K562 (cell line): ENCODE results near the gene EVPL. TPM values are rescaled to one million over a fixed set of nuclear protein-coding genes. Genes with fewer than 3 reads are reported as not detected.

Experiments
- ATAC-seq: fragments of 200-7000 bp; cut with Tn5 transposase; 3 replicates; pipeline ENCODE4 v1.9.1; 2020; ENCODE audit warnings: moderate library complexity
- BruUV-seq: library from RNA; stranded (reverse); fragments of 400-500 nt; replicated peaks from 2 replicates; lab custom pipeline; 2021; lab: Mats Ljungman, UMichigan
- CTCF ChIA-PET: fragments of 300-600 bp; formaldehyde crosslinking; extraction: SDS; loops from one replicate; lab custom pipeline; 2021; ENCODE audit warnings: low intra/inter-chr PET ratio; lab: Yijun Ruan, JAX
- POLR2A ChIA-PET: fragments of 300-600, 350-650 bp; sonication (Branson Sonifier 250); formaldehyde crosslinking; extraction: SDS; loops from one replicate; lab custom pipeline; 2021; ENCODE audit warnings: antibody characterized with exemption, inconsistent platforms; lab: Yijun Ruan, JAX
- DNase-seq, 4 experiments: peaks; one replicate each; pipeline versions ENCODE4 v3.0.0 to v3.0.0-alpha.2; 2011 to 2018; ENCODE audit warnings: low spot score in 3 of 4, mixed read lengths in 3 of 4; ENCODE audit errors: extremely low read depth in 1 of 4
- FAIRE-seq: peaks from 2 replicates; lab custom pipeline; 2011; peaks lifted over from hg19 to GRCh38; lab: Jason Lieb, UNC
- H2AFZ ChIP-seq: 2 replicates; pipeline ENCODE4 v1.6.0; 2011; ENCODE audit warnings: low read depth, low read length, control low read depth, inconsistent platforms
- H3K27ac ChIP-seq: fragments of 200-600 bp; 3 replicates; pipeline ENCODE4 v1.8.0; 2011; ENCODE audit warnings: low read depth, mild to moderate bottlenecking, control low read depth, inconsistent platforms, low read length, moderate library complexity, mixed read lengths; ENCODE audit errors: extremely low read depth
- H3K27me3 ChIP-seq, 2 experiments: fragments of 300-600 bp in 1 of 2; 2 replicates in 1 of 2; 3 replicates in 1 of 2; pipeline versions ENCODE4 v1.6.0 to v1.8.0; 2011; ENCODE audit warnings: inconsistent platforms in 2 of 2, low read length in 2 of 2, mild to moderate bottlenecking in 1 of 2, mixed read lengths in 1 of 2, moderate library complexity in 1 of 2; ENCODE audit not compliant: control insufficient read depth in 2 of 2, insufficient read depth in 2 of 2
- H3K36me3 ChIP-seq: fragments of 300-600 bp; 3 replicates; pipeline ENCODE4 v1.8.0; 2011; ENCODE audit warnings: mild to moderate bottlenecking, low read length, inconsistent platforms; ENCODE audit not compliant: control insufficient read depth, insufficient read depth
- H3K4me1 ChIP-seq, 2 experiments: fragments of 200-600 bp in 1 of 2; replicated peaks in 1 of 2; 2 replicates in 1 of 2; 3 replicates in 1 of 2; pipeline versions ENCODE4 v1.5.1 to v1.8.0; 2011; ENCODE audit warnings: inconsistent platforms in 2 of 2, low read length in 2 of 2, mild to moderate bottlenecking in 1 of 2, mixed read lengths in 1 of 2, moderate library complexity in 1 of 2; ENCODE audit not compliant: control insufficient read depth in 2 of 2, insufficient read depth in 2 of 2
- H3K4me2 ChIP-seq: 2 replicates; pipeline ENCODE4 v1.6.1; 2011; ENCODE audit warnings: low read length, control low read depth, inconsistent platforms, mixed read lengths; ENCODE audit not compliant: insufficient read depth
- H3K4me3 ChIP-seq: fragments of 200-600 bp; sonication (generic), shearing (Covaris generic); 2 replicates; pipeline ENCODE4 v1.5.1; 2016; ENCODE audit warnings: control low read depth, inconsistent platforms
- H3K79me2 ChIP-seq: fragments of 200-600 bp; 3 replicates; pipeline ENCODE4 v1.8.0; 2011; ENCODE audit warnings: low read length, inconsistent platforms; ENCODE audit not compliant: control insufficient read depth, insufficient read depth
- H3K9ac ChIP-seq, 2 experiments: 2 replicates each; pipeline versions ENCODE4 v1.6.0 to v1.6.1; 2011; ENCODE audit warnings: low read depth in 2 of 2, low read length in 2 of 2, control low read depth in 1 of 2, inconsistent platforms in 1 of 2, mild to moderate bottlenecking in 1 of 2, mixed read lengths in 1 of 2; ENCODE audit not compliant: insufficient read depth in 1 of 2
- H3K9me1 ChIP-seq: one replicate; pipeline ENCODE4 v1.6.0; 2011; ENCODE audit warnings: inconsistent platforms, mild to moderate bottlenecking, low read length, moderate library complexity; ENCODE audit not compliant: control insufficient read depth, insufficient read depth
- H3K9me3 ChIP-seq: replicated peaks from 2 replicates; pipeline ENCODE4 v1.5.1; 2011; ENCODE audit warnings: low read depth, low read length, inconsistent platforms; ENCODE audit not compliant: control insufficient read depth, insufficient read depth
- H4K20me1 ChIP-seq: replicated peaks from 2 replicates; pipeline ENCODE4 v1.6.1; 2011; ENCODE audit warnings: low read length, inconsistent platforms, mixed read lengths; ENCODE audit not compliant: control insufficient read depth, insufficient read depth
- CHD1 ChIP-seq: fragments of 200-600 bp; sonication (generic); IDR thresholded peaks from one replicate; pipeline ENCODE4 v1.6.1; 2012; ENCODE audit warnings: mild to moderate bottlenecking, moderate library complexity, low read length, inconsistent platforms
- ELF1 ChIP-seq: fragments of 200-800 bp; sonication (Bioruptor generic); IDR thresholded peaks from 2 replicates; pipeline ENCODE4 v1.6.1; 2016; ENCODE audit warnings: missing genetic modification characterization, missing compliant biosample characterization
- ERF ChIP-seq: fragments of 450-650 bp; formaldehyde crosslinking; IDR thresholded peaks from 2 replicates; pipeline ENCODE4 v1.4.0; 2020; ENCODE audit warnings: mild to moderate bottlenecking, mixed read lengths
- HMGXB4 ChIP-seq: sonication (generic); formaldehyde crosslinking; IDR thresholded peaks from 2 replicates; pipeline ENCODE4 v1.8.1; 2023; ENCODE audit warnings: mild to moderate bottlenecking, missing genetic modification reagents
- NCOA6 ChIP-seq: fragments of 450-650 bp; IDR thresholded peaks from 2 replicates; pipeline ENCODE4 v1.6.1; 2017; ENCODE audit warnings: mild to moderate bottlenecking
- RNF2 ChIP-seq: sonication (generic); IDR thresholded peaks from 2 replicates; pipeline ENCODE4 v1.6.1; 2016
- SIN3A ChIP-seq, 2 experiments: fragments of 150-350 bp in 1 of 2; IDR thresholded peaks; 2 replicates each; pipeline ENCODE4 v1.6.1; 2011 to 2016; ENCODE audit warnings: borderline replicate concordance in 2 of 2, low read depth in 2 of 2, low read length in 2 of 2, mild to moderate bottlenecking in 2 of 2, moderate library complexity in 2 of 2; ENCODE audit not compliant: control insufficient read depth in 1 of 2
- STAT6 ChIP-seq: sonication (generic); formaldehyde crosslinking; IDR thresholded peaks from 2 replicates; pipeline ENCODE4 v1.8.1; 2023; ENCODE audit warnings: mild to moderate bottlenecking, missing genetic modification reagents
- WGBS: fragments of 100-300 bp; shearing (Covaris generic); methylation state at CpG from one replicate; pipeline ENCODE4 v1.1.6; 2016; ENCODE audit warnings: low coverage, mixed read lengths; ENCODE audit not compliant: insufficient coverage; ENCODE audit errors: missing lambda C conversion rate; 5-methylcytosine and 5-hydroxymethylcytosine counted together
- in situ Hi-C: fragments of 300-500 bp; cut with MboI; formaldehyde crosslinking; loops from 4 replicates; pipeline ENCODE4 v1.15.0; 2018; ENCODE audit warnings: inconsistent platforms, mixed read lengths
- intact Hi-C: fragments of 100-400 bp; cut with micrococcal nuclease; formaldehyde crosslinking; loops from 2 replicates; pipeline ENCODE4 v1.14.2; 2022
- polyA plus RNA-seq, 8 experiments: library from polyadenylated mRNA; depleted of rRNA in 4 of 8; stranded (reverse) in 5 of 8; unstranded in 3 of 8; fragments of >200 nt; fragmentation: Nextera tagmentation in 2 of 8; fragmentation: Illumina TruSeq in 1 of 8; extraction: Ambion mirVana in 2 of 8; extraction: Trizol in 1 of 8; gene quantifications; 2 replicates each; pipeline versions ENCODE4 v1.2.1 to v1.2.3, GENCODE V29; 2011 to 2014; ENCODE audit warnings: inconsistent platforms in 1 of 8, missing spikeins in 1 of 8
- total RNA-seq, 7 experiments: library from RNA; depleted of rRNA in 6 of 7; stranded (reverse); fragments of >200 nt in 6 of 7; fragmentation: Illumina TruSeq in 2 of 7; extraction: Trizol in 2 of 7; gene quantifications; 2 replicates each; pipeline versions ENCODE4 v1.2.1 to v1.2.3, GENCODE V29; 2011 to 2021; ENCODE audit warnings: low replicate concordance in 1 of 7

The EVPL gene
- total and polyA plus RNA-seq, 9 of the 15 experiments (the other 6 are each of a cell fraction or from before 2014, with no cell fraction given): 0.08 to 0.18 (median 0.16) TPM; not detected in 5

GRCh38 chr17:76071531-76072147, 44.5 kb upstream of the EVPL start:
- H3K36me3 ChIP-seq: peaks cover 35% of the 10 kb centered on the region
- ATAC-seq (peak; percentile 23; the same call in 2 of the 3 replicates), FAIRE-seq (peak; percentile 46), DNase-seq (peak in 2 of 4 experiments; percentile 33 to 44)
- H3K4me2 ChIP-seq: peak overlapping the region; percentile 99
- ChIA-PET CTCF (interaction anchor here (0.6 kb wide), 1 partner anchor 371 kb away, joined by 3 read pairs; no protein-coding TSS in a partner anchor), POLR2A (interaction anchor here (0.5 to 3.1 kb wide), 14 partner anchors 8 to 1322 kb away, joined by 3 to 33 read pairs (median 4); partner anchors contain the start of gene UBALD2)
- H3K4me1 ChIP-seq: peaks cover 5 to 38% of the 10 kb centered on the region in 2 experiments
- peaks cover 46% of the 10 kb centered on the region for H3K79me2 ChIP-seq
- H4K20me1 ChIP-seq: peaks cover 13% of the 10 kb centered on the region; the same call in 1 of the 2 replicates
- peak overlapping the region; percentile 92 to 98 for H3K9ac ChIP-seq
- peaks cover 5% of the 10 kb centered on the region for H3K9me1 ChIP-seq
- peak overlapping the region; percentile 79 for H3K4me3 ChIP-seq
- in situ Hi-C loops: no loop called here
- H3K27me3 ChIP-seq: peaks cover 12 to 19% of the 10 kb centered on the region in 2 experiments; a peak in 3 of 5 replicates
- BruUV-seq: TSS peak; percentile 76
- intact Hi-C loops: no loop called here
- peak overlapping the region; percentile 80 for H3K27ac ChIP-seq
- WGBS: 0% methylated on average over 15 of the region's 15 CpGs
- H2AFZ ChIP-seq: peak overlapping the region; percentile 99
- peak in 1 of 2 experiments; percentile 35; a peak in 1 of 4 replicates for TF ChIP-seq SIN3A (IDR thresholded peaks at IDR 0.05; ENCODE audit: borderline replicate concordance in 2 of 2, control insufficient read depth in 1 of 2, low read depth in 2 of 2, low read length in 2 of 2)
- 0 out of 2 replicates have a peak, but pooled peaks have one; percentile 38 for TF ChIP-seq NCOA6
- TF ChIP-seq RNF2: no peak
- TF ChIP-seq CHD1: peak; percentile 67
- TF ChIP-seq ELF1 (tag): peak; percentile 49
- no peak for TF ChIP-seq ERF (CRISPR knock-in tag)
- peak; percentile 77 for TF ChIP-seq STAT6 (CRISPR knock-in tag)
- 0 out of 2 replicates have a peak, but pooled peaks have one; percentile 13 for TF ChIP-seq HMGXB4 (CRISPR knock-in tag)
- no peaks in the 10 kb centered on the region for H3K9me3 ChIP-seq
